Karpas-422 (cell line): ENCODE data around the gene GPR6. TPM values are rescaled to one million over a fixed set of nuclear protein-coding genes. Genes with fewer than 3 reads are reported as not detected.

ENCODE experiments used
- DNase-seq: peaks from one replicate; pipeline ENCODE4 v3.0.0-alpha.2; 2015
- H2AFZ ChIP-seq: fragments of 200-600 bp; sonication (generic); 2 replicates; pipeline ENCODE4 v1.6.1; 2014; ENCODE audit warnings: antibody characterized with exemption, low read length, mixed read lengths
- H3K27ac ChIP-seq: fragments of 200-600 bp; sonication (generic); 2 replicates; pipeline ENCODE4 v1.5.1; 2014; ENCODE audit warnings: mild to moderate bottlenecking, low read length, moderate library complexity
- H3K27me3 ChIP-seq: fragments of 200-600 bp; sonication (generic); 2 replicates; pipeline ENCODE4 v1.6.1; 2014; ENCODE audit warnings: low read length, mixed read lengths
- H3K36me3 ChIP-seq: fragments of 200-600 bp; sonication (generic); 2 replicates; pipeline ENCODE4 v1.6.1; 2014; ENCODE audit warnings: low read length, mixed read lengths; ENCODE audit not compliant: insufficient read depth
- H3K4me1 ChIP-seq: fragments of 200-600 bp; sonication (generic); 2 replicates; pipeline ENCODE4 v1.6.1; 2014; ENCODE audit warnings: mild to moderate bottlenecking, low read length, mixed read lengths
- H3K4me2 ChIP-seq: fragments of 200-600 bp; sonication (generic); 2 replicates; pipeline ENCODE4 v1.6.1; 2014; ENCODE audit warnings: low read length, low read depth, mild to moderate bottlenecking; ENCODE audit not compliant: poor library complexity, severe bottlenecking
- H3K4me3 ChIP-seq: fragments of 200-600 bp; sonication (generic); 2 replicates; pipeline ENCODE4 v1.5.1; 2014; ENCODE audit warnings: mild to moderate bottlenecking, antibody characterized with exemption, low read length, mixed read lengths
- H3K79me2 ChIP-seq: fragments of 200-600 bp; sonication (generic); 2 replicates; pipeline ENCODE4 v1.6.1; 2014; ENCODE audit warnings: mild to moderate bottlenecking, low read length, mixed read lengths
- H3K9ac ChIP-seq: fragments of 200-600 bp; sonication (generic); 2 replicates; pipeline ENCODE4 v1.6.0; 2014; ENCODE audit warnings: low read length
- H3K9me2 ChIP-seq: fragments of 200-600 bp; sonication (generic), shearing (Covaris generic); replicated peaks from 2 replicates; pipeline ENCODE4 v1.6.0; 2014; ENCODE audit warnings: mild to moderate bottlenecking, low read length, moderate library complexity; ENCODE audit not compliant: insufficient read depth
- H3K9me3 ChIP-seq: fragments of 300-700, 200-600 bp; sonication (generic); 2 replicates; pipeline ENCODE4 v1.6.1; 2014; ENCODE audit warnings: low read length, mixed read lengths
- H4K20me1 ChIP-seq: fragments of 200-600 bp; sonication (generic); 2 replicates; pipeline ENCODE4 v1.6.1; 2014; ENCODE audit warnings: mild to moderate bottlenecking, antibody characterized with exemption, low read length, low read depth; ENCODE audit not compliant: insufficient read depth
- total RNA-seq: library from RNA; depleted of rRNA; stranded (reverse); fragments of >200 nt; shearing (Covaris generic); gene quantifications from 2 replicates; pipeline ENCODE4 v1.2.3, GENCODE V29; 2014; ENCODE audit warnings: low replicate concordance

GPR6 gene
- total RNA-seq, 1 experiment from 2014 or later, result not detected

GRCh38 chr6:109984410-109984809, 6.3 kb downstream of the GPR6 start:
- Histone ChIP-seq H2AFZ (no peak overlapping the region), H3K4me2 (no peak overlapping the region), H3K27ac (no peak overlapping the region), H3K4me1 (no peaks in the 10 kb centered on the region), H3K9me2 (no peaks in the 10 kb centered on the region), H3K4me3 (no peak overlapping the region), H3K9me3 (no peaks in the 10 kb centered on the region), H3K79me2 (no peaks in the 10 kb centered on the region), H3K27me3 (no peaks in the 10 kb centered on the region), H4K20me1 (no peaks in the 10 kb centered on the region), H3K36me3 (no peaks in the 10 kb centered on the region), H3K9ac (no peak overlapping the region)
- no peak for DNase-seq

GRCh38 chr6:109987196-109987595, 9.1 kb downstream of the GPR6 start:
- Histone ChIP-seq H3K36me3 (no peaks in the 10 kb centered on the region), H3K4me1 (no peaks in the 10 kb centered on the region), H3K27me3 (no peaks in the 10 kb centered on the region), H3K4me2 (no peak overlapping the region), H3K4me3 (no peak overlapping the region), H3K9me3 (no peaks in the 10 kb centered on the region), H4K20me1 (no peaks in the 10 kb centered on the region), H3K79me2 (no peaks in the 10 kb centered on the region), H3K27ac (no peak overlapping the region), H3K9ac (no peak overlapping the region), H2AFZ (no peak overlapping the region), H3K9me2 (no peaks in the 10 kb centered on the region)
- DNase-seq, result no peak

GRCh38 chr6:109991201-109992101, 13.3 kb downstream of the GPR6 start:
- Histone ChIP-seq H3K9me3 (no peaks in the 10 kb centered on the region), H4K20me1 (no peaks in the 10 kb centered on the region), H3K27ac (no peak overlapping the region), H3K4me3 (no peak overlapping the region), H3K4me2 (no peak overlapping the region), H2AFZ (no peak overlapping the region), H3K9me2 (no peaks in the 10 kb centered on the region), H3K79me2 (no peaks in the 10 kb centered on the region), H3K4me1 (no peaks in the 10 kb centered on the region), H3K27me3 (no peaks in the 10 kb centered on the region), H3K36me3 (no peaks in the 10 kb centered on the region), H3K9ac (no peak overlapping the region)
- no peak for DNase-seq

- no peak overlapping the region for H3K4me3 ChIP-seq
- no peaks in the 10 kb centered on the region for H3K36me3 ChIP-seq
- H3K9ac ChIP-seq, result no peak overlapping the region
- H3K79me2 ChIP-seq, result no peaks in the 10 kb centered on the region
- H3K27ac ChIP-seq, result no peak overlapping the region
- no peaks in the 10 kb centered on the region for H3K9me3 ChIP-seq
- no peak overlapping the region for H3K4me2 ChIP-seq
- H3K4me1 ChIP-seq, result no peaks in the 10 kb centered on the region
- DNase-seq, result no peak
- H3K27me3 ChIP-seq, result no peaks in the 10 kb centered on the region
- H2AFZ ChIP-seq, result no peak overlapping the region
- H3K9me2 ChIP-seq, result no peaks in the 10 kb centered on the region
- H4K20me1 ChIP-seq, result no peaks in the 10 kb centered on the region
Measured at GRCh38 chr6:109998159-109998785, 20.2 kb downstream of the GPR6 start.

- H3K27me3 ChIP-seq, result no peaks in the 10 kb centered on the region
- H3K9me2 ChIP-seq, result no peaks in the 10 kb centered on the region
- no peak overlapping the region for H3K9ac ChIP-seq
- H2AFZ ChIP-seq, result no peak overlapping the region
- H3K4me1 ChIP-seq, result no peaks in the 10 kb centered on the region
- H3K36me3 ChIP-seq, result no peaks in the 10 kb centered on the region
- no peak overlapping the region for H3K4me3 ChIP-seq
- H4K20me1 ChIP-seq, result no peaks in the 10 kb centered on the region
- no peak overlapping the region for H3K27ac ChIP-seq
- no peak for DNase-seq
- H3K4me2 ChIP-seq, result no peak overlapping the region
- no peaks in the 10 kb centered on the region for H3K9me3 ChIP-seq
- no peaks in the 10 kb centered on the region for H3K79me2 ChIP-seq
Measured at GRCh38 chr6:109999740-110000139, 21.6 kb downstream of the GPR6 start.

- no peaks in the 10 kb centered on the region for H4K20me1 ChIP-seq
- no peaks in the 10 kb centered on the region for H3K4me1 ChIP-seq
- no peaks in the 10 kb centered on the region for H3K79me2 ChIP-seq
- no peaks in the 10 kb centered on the region for H3K9me3 ChIP-seq
- H3K9ac ChIP-seq, result no peak overlapping the region
- H2AFZ ChIP-seq, result no peak overlapping the region
- H3K4me3 ChIP-seq, result no peak overlapping the region
- no peak overlapping the region for H3K27ac ChIP-seq
- H3K27me3 ChIP-seq, result no peaks in the 10 kb centered on the region
- no peak for DNase-seq
- no peaks in the 10 kb centered on the region for H3K36me3 ChIP-seq
- H3K9me2 ChIP-seq, result no peaks in the 10 kb centered on the region
- H3K4me2 ChIP-seq, result no peak overlapping the region
Measured at GRCh38 chr6:110002676-110003075, 24.6 kb downstream of the GPR6 start.

- Histone ChIP-seq H3K36me3 (no peaks in the 10 kb centered on the region), H3K27ac (no peak overlapping the region), H4K20me1 (no peaks in the 10 kb centered on the region), H2AFZ (no peak overlapping the region), H3K79me2 (no peaks in the 10 kb centered on the region), H3K9ac (no peak overlapping the region), H3K9me3 (no peaks in the 10 kb centered on the region), H3K4me3 (no peak overlapping the region), H3K9me2 (no peaks in the 10 kb centered on the region), H3K27me3 (no peaks in the 10 kb centered on the region), H3K4me2 (no peak overlapping the region), H3K4me1 (no peaks in the 10 kb centered on the region)
- no peak for DNase-seq
Measured at GRCh38 chr6:110013386-110013785, 35.3 kb downstream of the GPR6 start.

- no peaks in the 10 kb centered on the region for H3K79me2 ChIP-seq
- no peak overlapping the region for H2AFZ ChIP-seq
- no peak overlapping the region for H3K4me3 ChIP-seq
- H3K36me3 ChIP-seq, result no peaks in the 10 kb centered on the region
- no peak overlapping the region for H3K27ac ChIP-seq
- no peaks in the 10 kb centered on the region for H3K4me1 ChIP-seq
- H3K27me3 ChIP-seq, result no peaks in the 10 kb centered on the region
- no peaks in the 10 kb centered on the region for H4K20me1 ChIP-seq
- H3K9me2 ChIP-seq, result no peaks in the 10 kb centered on the region
- H3K4me2 ChIP-seq, result no peak overlapping the region
- H3K9me3 ChIP-seq, result no peaks in the 10 kb centered on the region
- H3K9ac ChIP-seq, result no peak overlapping the region
- no peak for DNase-seq
Measured at GRCh38 chr6:110015206-110015605, 37.1 kb downstream of the GPR6 start.
